Measurements from ENCODE around the gene ECPAS. TPM values are rescaled to one million over a fixed set of nuclear protein-coding genes. Genes with fewer than 3 reads are reported as not detected.
"Not testable (repeated sequence)": the region's sequence is repeated elsewhere in the genome, so short reads cannot be mapped to it uniquely, and the experiment has no call there.

The ECPAS gene
- total RNA-seq, 1 donor from 2014 or later = 101 TPM

DNA sequence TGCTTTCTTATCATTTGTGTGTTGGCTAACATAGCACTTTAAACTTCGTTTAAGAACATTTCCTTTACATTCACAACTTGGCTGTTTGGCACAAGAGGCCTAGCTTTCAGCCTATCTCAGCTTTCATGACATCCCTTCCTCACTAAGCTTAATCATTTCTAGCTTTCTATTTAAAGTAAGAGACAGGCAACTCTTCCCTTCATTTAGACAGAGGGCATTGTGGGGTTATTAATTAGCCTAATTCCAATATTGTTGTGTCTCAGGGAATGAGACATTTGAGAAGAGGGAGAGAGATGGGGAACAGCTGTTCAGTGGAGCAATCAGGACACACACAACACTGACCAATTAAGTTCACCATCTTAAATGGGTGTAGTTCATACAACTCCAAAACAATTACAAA is 103.2 kb downstream of the ECPAS start:
- DNase-seq (ENCODE audit: low spot score) = no peak
- intact Hi-C loops (cut with DNase I) = no loop called here
- no peak for ATAC-seq

DNA sequence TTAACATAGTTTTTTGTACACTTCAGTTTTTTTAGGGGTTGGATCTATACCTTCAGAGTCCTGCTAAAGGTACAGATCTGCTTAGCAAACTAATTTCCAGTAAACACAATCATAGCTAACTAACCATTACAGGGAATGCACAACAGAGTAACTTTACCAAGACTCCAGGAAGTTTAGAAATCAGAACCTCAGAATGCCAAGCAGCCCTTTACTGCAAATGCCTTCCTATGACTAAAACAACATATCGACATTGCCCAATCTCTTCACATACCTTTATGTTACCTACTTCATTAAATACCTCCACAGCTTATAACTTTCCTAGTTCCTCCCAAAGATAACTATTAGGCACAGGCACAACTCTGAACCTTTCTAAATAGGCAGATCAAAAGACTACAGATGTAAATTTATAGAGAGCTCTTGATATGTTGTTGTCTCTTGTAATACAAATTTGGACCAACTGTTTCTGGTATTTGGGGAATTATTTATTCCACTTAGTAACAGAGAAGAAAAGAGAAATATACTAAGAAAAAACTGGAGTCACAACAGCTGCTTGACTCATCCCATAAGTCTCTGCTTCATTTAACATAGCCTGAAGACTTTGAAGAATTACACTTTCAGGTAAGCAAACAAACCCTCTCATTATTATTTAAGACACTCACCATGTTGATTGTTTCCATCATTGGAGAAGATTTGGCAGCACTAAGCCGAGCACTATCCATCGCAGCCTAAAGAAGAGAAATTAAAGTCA is 108.2 kb downstream of the ECPAS start:
- no peak for DNase-seq (ENCODE audit: low spot score)
- ATAC-seq = no peak
- intact Hi-C loops (cut with DNase I) = no loop called here

DNA sequence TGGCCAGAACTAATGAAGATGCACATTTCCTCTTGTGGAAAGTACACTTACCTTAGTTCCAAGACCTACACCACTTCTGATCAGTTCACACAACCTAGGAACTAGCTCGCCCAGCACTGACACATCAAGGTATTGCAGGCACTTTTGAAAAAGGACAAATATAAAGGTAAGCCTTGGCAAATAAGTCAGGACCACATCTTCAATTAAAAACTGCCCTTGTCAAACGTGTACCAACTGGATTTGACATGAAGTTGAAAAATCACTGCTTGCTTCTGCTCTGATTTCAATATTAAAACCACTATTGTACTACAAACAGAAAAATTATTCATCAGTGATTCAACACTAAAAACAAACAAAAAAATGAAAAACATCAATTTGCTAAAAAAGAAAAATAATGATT is 109.1 kb downstream of the ECPAS start:
- ATAC-seq (no peak), DNase-seq (ENCODE audit: low spot score) (no peak)
- intact Hi-C loops (cut with DNase I) = no loop called here

DNA sequence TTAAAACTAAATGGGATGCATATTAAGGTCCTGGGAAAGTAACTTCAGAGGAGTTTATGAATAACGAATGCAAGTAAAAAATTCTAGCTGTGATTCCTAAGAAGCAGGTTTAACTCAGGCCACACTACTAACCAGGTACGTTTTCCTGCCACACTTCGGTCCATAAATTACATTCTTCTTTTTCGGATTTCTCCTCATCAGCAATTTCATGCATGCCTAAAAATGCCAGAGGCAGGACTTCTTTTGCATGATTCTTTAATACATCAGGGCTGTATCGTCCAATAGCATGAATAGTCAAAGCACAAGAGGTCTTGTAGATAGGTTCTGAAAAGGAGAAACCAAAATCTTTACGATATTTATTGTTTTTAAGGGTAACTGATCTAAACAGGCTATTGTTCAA is 111.9 kb downstream of the ECPAS start:
- ATAC-seq = no peak
- intact Hi-C loops (cut with DNase I) = no loop called here
- no peak for DNase-seq (ENCODE audit: low spot score)

DNA sequence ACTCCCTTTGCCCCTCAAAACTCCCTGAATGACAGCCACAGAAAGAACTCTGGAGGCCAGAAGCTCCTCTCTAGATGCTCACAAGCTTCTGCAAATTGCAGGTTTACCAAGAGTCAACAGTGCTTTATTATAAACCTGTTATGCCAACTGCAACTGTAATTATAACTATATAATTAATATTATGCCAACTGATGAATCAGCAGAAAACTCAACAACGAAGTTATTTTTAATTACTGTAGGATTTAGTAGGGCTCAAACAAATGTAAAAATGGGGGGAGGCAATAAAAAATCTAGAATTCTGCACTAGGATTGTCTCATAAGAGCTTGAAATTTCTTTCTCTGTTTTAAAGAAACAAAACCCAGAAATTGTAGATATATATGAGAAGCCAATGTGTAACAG is 117.2 kb downstream of the ECPAS start:
- no peak for ATAC-seq
- DNase-seq (ENCODE audit: low spot score) = no peak
- intact Hi-C loops (cut with DNase I) = no loop called here

DNA sequence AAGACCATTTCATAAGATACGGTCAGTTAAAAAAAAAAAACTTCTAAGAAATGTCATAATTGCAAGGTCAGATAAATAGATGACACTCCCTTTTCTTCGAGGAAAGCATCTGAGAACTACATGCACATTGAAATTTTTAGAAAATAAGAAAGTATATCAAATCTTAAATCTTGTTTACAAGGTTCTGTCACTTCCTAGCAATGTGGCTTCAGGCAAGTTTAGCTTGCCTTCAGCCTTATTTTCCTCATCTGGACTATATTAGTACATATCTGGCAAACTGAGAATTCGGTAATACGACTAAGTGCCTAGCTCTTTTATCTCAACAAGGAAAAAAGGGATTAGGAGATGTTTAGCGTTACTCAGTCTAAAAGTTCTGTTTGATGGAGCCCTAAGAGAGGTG is 121.7 kb downstream of the ECPAS start:
- intact Hi-C loops (cut with DNase I) = no loop called here
- ATAC-seq (no peak), DNase-seq (ENCODE audit: low spot score) (no peak)

DNA sequence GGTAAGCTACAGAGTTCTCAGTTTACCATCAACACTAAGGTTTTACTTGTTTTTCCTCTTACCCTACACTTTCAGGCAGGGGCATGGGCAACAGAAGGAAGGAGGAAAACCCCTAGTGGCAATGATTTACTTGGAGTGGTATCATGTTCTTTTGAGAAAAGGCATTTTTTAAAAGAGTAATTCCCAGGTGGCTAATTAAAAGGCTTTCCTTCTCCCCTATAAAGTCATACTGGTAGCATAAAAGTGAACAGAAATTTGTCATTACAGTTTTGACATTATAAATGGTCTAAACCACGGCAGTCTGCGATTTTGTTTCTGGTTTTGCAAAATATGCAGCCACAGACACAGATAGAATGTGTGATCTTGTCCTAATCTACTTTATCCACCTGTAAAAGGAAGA is 123.3 kb downstream of the ECPAS start:
- intact Hi-C loops (cut with DNase I) = no loop called here
- DNase-seq (ENCODE audit: low spot score) = no peak
- no peak for ATAC-seq

DNA sequence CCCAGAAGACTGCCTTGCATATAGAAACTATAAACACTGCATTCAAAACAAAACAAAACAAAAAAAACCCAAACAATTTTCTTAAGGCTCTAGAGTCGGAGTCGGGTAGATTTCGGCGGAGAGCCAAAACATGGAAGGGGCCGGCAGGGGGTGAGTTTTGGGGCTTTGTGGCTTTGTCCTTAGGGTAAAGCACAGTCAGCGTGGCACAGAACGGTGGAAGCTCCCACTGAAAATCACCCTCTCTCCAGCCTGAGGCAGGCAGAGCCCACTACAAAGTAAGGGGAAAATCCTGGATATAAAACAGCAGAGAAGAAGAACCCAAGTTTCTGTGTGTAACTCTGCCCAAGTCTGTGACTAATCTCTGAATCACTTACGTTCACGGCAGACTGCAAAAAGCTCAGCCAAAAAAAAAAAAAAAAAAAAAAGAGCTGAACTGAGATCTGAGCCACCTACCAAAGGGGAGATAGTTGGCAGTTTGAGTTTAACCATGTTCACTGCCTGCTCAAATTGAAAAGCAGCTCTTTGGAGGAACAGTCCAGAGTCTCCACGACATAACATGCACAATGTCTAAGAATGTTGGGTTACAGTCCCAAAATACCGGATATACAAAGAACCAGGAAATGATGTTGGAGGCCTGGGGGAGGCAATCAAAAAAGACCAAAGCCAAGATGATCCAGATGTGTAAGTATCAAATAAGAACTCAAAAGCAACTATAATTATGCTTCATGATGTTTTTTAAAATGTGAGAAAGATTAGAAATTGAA is 127.5 kb downstream of the ECPAS start:
- DNase-seq (ENCODE audit: low spot score) (no peak), ATAC-seq (peak; percentile 53)
- intact Hi-C loops (cut with DNase I) = no loop called here

DNA sequence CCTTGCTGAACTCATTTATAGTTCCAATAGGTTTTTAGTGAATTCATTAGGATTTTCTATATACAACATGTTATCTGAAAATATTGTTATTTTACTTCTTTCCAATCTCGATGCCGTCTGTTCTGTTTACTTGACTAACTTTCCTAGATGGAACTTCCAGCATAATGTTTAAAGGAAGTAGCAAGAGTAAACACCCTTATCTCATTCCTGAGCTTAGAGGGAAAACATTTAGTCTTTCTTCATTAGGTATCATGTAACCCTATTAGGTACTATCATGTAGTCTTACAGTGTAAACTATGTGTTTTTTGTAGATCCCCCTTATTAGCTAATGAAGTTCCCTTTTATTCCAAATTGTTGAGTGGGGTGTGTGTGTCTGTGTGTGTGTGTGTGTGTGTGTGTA is 131.6 kb downstream of the ECPAS start:
- ATAC-seq = no peak
- intact Hi-C loops (cut with DNase I) = no loop called here
- no peak for DNase-seq (ENCODE audit: low spot score)

DNA sequence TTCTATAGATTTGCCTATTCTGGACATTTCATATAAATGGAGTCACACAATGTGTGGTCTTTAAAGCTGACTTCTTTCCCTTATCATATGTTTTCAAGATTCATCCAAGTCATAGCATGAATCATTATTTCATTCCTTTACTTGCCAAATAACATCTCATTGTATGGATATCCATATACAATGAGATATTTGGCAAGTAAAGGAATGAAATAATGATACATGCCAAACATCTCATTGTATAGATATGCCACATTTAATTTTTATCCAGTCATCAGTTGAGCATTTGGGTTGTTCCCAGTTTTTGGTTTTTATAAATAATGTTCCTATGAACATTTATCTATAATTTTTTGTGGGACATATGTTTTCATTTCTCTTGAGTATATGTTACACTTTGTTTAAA is 133.6 kb downstream of the ECPAS start:
- ATAC-seq (no peak), DNase-seq (ENCODE audit: low spot score) (no peak)
- intact Hi-C loops (cut with DNase I) = no loop called here

DNA sequence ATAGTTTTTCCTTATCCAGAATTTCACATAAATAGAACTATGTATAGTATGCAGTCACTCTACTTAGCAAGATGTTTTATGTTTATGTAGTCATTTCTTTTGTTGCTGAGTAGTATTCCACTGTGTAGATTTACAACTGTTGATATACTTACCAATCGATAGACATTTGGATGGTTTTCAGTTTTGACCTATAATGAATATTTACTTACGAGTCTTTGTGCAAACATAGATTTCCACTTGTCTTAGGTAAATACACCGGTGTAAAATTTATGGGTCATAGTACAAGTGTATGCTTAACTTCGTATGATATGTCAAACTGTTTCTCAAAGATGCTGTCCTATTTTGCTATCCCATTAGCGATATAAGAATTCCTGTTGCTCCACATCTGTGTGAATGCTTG is 134.4 kb downstream of the ECPAS start:
- ATAC-seq = no peak
- DNase-seq (ENCODE audit: low spot score) = no peak
- intact Hi-C loops (cut with DNase I) = no loop called here

DNA sequence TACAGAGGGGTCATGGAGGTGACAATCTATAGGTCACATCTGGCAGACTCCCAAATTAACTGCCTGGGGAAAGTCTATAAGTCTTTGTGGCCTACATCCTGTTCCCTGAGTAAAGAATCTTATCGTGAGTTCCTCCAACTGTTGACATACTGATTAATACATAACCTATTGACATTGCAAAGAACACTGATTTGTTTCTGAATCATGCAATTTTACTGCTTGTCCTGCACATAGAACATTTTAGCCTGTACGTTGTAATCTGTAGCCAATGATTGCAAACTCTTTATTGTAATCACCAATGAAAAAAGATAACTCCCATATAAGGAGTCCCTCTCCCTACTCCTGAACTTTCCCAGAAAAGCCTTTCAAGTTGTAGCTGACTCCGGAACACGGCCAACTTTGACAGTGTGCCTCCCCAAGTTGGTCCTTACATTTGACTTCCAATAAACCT is 135.3 kb downstream of the ECPAS start:
- intact Hi-C loops (cut with DNase I) = no loop called here
- no peak for ATAC-seq

DNA sequence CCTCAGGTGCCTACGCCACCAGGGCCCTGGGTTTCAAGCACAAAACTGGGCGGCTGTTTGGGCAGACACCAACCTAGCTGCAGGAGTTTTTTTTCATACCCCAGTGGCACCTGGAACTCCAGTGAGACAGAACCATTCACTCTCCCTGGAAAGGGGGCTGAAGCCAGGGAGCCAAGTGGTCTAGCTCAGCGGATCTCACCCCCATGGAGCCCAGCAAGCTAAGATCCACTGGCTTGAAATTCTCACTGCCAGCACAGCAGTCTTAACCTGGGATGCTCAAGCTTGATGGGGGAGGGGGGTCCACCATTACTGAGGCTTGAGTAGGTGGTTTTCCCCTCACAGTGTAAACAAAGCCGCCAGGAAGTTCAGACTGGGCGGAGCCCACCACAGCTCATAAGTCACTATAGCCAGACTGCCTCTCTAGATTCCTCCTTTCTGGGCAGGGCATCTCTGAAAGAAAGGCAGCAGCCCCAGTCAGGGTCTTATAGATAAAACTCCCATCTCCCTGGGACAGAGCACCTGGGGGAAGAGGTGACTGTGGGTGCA is 149.8 kb downstream of the ECPAS start:
- DNase-seq (ENCODE audit: low spot score); intact Hi-C loops (cut with DNase I); ATAC-seq: not testable (repeated sequence)

More for the DNA sequence above, 135.3 kb downstream of the ECPAS start:
- DNase-seq (ENCODE audit: low spot score) = no peak

DNA sequence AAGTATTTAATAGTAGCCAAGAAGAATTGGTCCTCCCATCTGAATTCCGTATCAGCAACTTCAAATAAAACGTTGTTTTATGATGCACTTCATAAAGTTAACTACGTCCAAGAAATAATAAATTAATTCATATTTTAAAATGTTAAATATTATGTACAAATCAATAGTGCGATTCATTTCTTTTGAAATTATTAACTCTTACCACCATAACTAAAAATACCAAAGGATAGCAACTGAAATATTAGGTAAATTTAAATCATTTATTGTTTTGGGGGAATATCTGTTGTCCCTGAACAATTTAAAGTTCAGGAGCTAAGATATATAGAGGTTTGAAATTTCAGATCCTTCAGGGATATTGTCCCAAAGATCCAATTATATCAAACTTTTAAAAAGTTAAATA is 154.1 kb downstream of the ECPAS start, which contains the start of gene OR2K2:
Gene OR2K2 (minus strand): TSS at position 101 of the 400 bp plus-strand sequence. CDS start 1,791 bp downstream, outside the sequence.
- ATAC-seq (no peak), DNase-seq (ENCODE audit: low spot score) (no peak)
- intact Hi-C loops (cut with DNase I) = no loop called here

DNA sequence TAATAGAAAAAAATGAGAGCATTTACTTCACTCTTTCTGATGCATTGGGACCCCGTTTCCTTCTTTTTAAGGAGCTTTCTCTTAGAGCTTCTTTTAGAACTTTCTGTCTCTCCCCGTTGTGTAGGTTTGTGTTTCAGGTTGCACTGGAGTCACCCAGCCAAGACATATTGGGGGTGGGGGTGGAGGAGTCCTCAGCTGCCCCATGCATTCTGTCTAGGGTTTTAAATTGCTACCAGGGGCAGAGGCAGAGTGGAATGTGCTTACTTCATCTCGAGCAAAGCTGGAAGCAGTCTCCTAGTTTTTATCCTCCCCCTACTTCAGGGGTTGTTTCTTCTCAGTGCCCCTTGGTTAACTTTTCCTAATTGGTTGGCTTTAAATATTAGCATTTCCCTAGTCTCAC is 163.6 kb downstream of the ECPAS start:
- DNase-seq (ENCODE audit: low spot score) (no peak), ATAC-seq (no peak)
- intact Hi-C loops (cut with DNase I) = no loop called here

DNA sequence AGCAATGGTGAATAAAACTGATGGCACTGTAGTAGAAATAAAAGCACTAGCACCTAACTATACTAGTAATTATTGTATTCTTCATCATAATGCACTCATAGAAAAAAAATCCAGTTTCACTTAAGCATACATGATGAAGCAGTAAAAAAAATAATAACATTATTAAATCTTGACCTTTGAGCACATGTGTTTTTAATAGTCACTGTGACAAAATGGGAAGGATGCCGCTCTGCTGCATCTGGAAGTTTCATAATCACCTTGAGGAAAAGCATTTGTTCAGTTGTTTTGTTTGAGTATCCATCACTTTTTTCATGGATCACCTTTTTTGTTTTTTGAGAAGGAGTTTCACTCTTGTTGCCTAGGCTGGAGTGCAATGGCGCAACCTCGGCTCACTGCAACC is 167.4 kb downstream of the ECPAS start:
- no peak for DNase-seq (ENCODE audit: low spot score)
- intact Hi-C loops (cut with DNase I) = no loop called here
- no peak for ATAC-seq

Measured in sciatic nerve (tissue), 2 donors.